ENCODE results near the gene ODF2.
"Not testable (repeated sequence)": the region's sequence is repeated elsewhere in the genome, so short reads cannot be mapped to it uniquely, and the experiment has no call there.

DNA sequence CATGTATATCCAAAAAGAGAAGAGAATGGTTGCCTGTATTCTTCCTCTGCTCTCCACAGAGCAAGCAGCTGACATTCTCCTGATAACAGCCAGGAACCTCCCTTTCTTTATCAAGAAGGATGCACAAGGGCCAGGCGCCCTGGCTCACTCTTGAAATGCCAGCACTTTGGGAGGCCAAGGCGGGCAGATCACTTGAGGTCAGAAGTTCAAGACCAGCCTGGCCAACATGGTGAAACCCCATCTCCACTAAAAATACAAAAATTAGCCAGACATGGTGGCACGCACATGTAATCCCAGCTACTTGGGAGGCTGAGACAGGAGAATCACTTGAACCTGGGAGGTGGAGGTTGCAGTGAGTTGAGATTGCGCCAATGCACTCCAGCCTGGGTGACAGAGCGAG, 9.3 kb upstream of the ODF2 start:
- TF ChIP-seq, protein P1, sequence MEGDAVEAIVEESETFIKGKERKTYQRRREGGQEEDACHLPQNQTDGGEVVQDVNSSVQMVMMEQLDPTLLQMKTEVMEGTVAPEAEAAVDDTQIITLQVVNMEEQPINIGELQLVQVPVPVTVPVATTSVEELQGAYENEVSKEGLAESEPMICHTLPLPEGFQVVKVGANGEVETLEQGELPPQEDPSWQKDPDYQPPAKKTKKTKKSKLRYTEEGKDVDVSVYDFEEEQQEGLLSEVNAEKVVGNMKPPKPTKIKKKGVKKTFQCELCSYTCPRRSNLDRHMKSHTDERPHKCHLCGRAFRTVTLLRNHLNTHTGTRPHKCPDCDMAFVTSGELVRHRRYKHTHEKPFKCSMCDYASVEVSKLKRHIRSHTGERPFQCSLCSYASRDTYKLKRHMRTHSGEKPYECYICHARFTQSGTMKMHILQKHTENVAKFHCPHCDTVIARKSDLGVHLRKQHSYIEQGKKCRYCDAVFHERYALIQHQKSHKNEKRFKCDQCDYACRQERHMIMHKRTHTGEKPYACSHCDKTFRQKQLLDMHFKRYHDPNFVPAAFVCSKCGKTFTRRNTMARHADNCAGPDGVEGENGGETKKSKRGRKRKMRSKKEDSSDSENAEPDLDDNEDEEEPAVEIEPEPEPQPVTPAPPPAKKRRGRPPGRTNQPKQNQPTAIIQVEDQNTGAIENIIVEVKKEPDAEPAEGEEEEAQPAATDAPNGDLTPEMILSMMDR (IDR thresholded peaks at IDR 0.05; ENCODE audit: control extremely low read depth in 1 of 3, insufficient read depth in 1 of 3, low read depth in 1 of 3, low read length in 3 of 3): not testable (repeated sequence)
- TF ChIP-seq NANOG (IDR thresholded peaks at IDR 0.05; ENCODE audit: insufficient read depth, low read depth, low read length, poor library complexity, severe bottlenecking); EP300 (IDR thresholded peaks at IDR 0.05; ENCODE audit: borderline replicate concordance in 1 of 2, low read depth in 2 of 2, low read length in 2 of 2); CREB1 (IDR thresholded peaks at IDR 0.05); BRCA1 (IDR thresholded peaks at IDR 0.05; ENCODE audit: low read depth, low read length); KDM1A (IDR thresholded peaks at IDR 0.05; ENCODE audit: borderline replicate concordance, low read length); POLR2A (IDR thresholded peaks at IDR 0.05; ENCODE audit: control extremely low read depth in 1 of 2, low read depth in 2 of 2, low read length in 2 of 2); SP1 (IDR thresholded peaks at IDR 0.05; ENCODE audit: low read depth, low read length); ZNF274 (IDR thresholded peaks at IDR 0.05; ENCODE audit: borderline replicate concordance, extremely low read depth, low read length); SRF (IDR thresholded peaks at IDR 0.05; ENCODE audit: low read depth, low read length); JUND (IDR thresholded peaks at IDR 0.05; ENCODE audit: low read length); FOSL1 (IDR thresholded peaks at IDR 0.05; ENCODE audit: insufficient read depth, low read depth, low read length); POLR2AphosphoS5 (IDR thresholded peaks at IDR 0.05; ENCODE audit: low read depth, low read length): not testable (repeated sequence)
- TF ChIP-seq, protein P2, sequence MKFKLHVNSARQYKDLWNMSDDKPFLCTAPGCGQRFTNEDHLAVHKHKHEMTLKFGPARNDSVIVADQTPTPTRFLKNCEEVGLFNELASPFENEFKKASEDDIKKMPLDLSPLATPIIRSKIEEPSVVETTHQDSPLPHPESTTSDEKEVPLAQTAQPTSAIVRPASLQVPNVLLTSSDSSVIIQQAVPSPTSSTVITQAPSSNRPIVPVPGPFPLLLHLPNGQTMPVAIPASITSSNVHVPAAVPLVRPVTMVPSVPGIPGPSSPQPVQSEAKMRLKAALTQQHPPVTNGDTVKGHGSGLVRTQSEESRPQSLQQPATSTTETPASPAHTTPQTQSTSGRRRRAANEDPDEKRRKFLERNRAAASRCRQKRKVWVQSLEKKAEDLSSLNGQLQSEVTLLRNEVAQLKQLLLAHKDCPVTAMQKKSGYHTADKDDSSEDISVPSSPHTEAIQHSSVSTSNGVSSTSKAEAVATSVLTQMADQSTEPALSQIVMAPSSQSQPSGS (IDR thresholded peaks at IDR 0.05; ENCODE audit: low read length): not testable (repeated sequence)

All from H1 (cell line).